HG03175 (cell line): ENCODE measurements around the gene RENBP.

ENCODE experiments used
- ATAC-seq: cut with Tn5 transposase; IDR thresholded peaks from one replicate; pipeline ENCODE4 v1.9.1; 2021; ENCODE audit warnings: mild to moderate bottlenecking, moderate library complexity; ENCODE audit not compliant: unreplicated experiment

The RENBP gene

GRCh38 chrX:153900831-153901752, 43.4 kb downstream of the RENBP start:
- peak; percentile 66 for ATAC-seq

- ATAC-seq, result no peak
These were observed 46.5 kb downstream of the RENBP start for GRCh38 chrX:153897899-153898298.

- ATAC-seq, result no peak
These were observed 55.3 kb downstream of the RENBP start for GRCh38 chrX:153889123-153889522.

- ATAC-seq, result no peak
These were observed 56.1 kb downstream of the RENBP start for GRCh38 chrX:153888344-153888743.

DNA sequence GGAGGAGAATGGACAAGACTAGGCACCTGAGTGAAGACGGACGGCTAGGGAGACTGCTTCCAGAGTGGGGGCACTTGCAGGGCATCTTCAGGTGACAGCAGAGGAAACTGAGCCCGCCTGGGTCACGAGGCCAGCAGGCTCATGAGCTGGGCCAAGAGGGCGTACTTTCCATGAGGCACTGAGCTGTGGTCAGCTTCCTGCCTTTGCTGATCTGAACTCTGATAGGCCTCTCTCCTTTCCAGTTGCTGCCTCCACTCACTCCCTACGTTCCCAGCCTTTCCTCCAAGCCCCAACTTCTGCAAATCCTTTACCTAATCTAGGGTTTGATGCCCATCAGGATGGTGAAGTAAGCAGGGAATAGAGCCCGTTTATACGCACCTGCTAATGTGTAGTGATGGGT, 57.1 kb downstream of the RENBP start:
- no peak for ATAC-seq

DNA sequence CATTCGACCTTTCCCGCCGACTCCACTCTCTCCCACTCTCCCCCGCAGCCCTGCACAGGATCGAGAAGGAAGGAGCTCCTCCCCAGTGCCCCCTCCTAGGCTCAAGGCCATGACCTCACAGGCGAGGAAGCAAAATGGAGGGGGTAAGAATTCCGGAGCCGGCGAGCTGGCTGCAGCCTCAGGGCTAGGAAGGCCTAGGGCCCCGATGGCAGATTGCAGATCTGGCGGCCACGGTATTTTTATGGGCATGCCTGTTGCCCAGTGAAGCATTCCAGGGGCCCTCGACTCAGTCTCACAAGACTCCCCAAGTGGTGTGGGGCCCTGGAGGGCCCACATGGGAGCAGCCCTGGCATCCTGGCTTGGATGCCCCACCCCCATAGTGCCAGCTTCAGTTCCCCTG, 57.5 kb downstream of the RENBP start:
- ATAC-seq, result no peak

DNA sequence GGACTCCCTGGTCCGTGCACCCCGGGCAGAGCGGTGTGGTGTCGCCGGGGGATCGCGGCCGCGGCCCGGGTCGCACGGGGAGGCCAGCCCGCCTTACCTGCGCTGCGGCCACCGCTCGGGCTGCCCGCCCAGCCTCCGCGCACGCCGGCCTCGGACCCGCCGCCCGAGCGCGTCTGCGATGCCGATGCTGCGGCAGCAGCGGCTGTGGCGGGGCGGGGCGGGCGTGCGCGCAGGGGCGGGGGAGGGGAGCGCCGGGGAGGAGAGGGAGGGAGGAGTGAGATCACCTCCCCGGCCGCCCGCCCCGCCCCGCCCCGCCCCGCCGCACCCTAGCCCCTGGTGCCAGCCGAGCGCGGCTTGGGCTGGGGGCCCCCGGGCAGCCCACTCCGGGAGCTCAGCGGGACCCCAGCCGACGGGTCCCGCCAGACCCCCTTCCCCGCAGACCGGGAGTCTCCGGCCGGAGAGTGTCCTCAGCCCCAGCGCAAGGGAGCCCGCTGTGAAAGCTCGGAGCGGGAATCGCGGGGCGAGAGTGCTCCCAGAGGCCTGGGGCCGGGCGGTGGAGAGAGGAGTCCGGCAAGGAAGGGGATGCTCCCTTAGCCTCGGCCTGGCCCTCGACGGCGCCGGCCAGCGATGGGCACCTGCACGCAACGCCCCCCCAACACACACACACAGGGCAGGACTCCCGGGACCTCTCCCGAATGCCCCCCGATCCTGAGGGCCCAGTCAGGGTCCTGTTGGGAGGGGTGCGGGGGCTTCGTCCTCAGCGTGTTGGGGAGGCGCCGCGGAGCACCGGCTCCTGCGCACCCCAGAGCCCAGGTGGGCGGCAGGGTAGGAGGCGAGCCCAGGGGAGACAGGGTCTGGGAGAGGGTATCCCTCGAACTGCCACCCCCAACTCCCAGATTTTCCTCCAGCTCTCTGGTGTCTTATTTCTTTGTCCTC, 58.2 kb downstream of the RENBP start, which contains the start of gene L1CAM:
TSS of gene L1CAM (minus strand) at position 206 of the 936 bp plus-strand sequence. CDS start 10,337 bp downstream, outside the sequence.
- no peak for ATAC-seq
